Ishikawa (cell line): ENCODE data around the gene SNX13.

ENCODE experiments used
- CEBPB ChIP-seq: IDR thresholded peaks from 2 replicates; pipeline ENCODE4 v1.6.1; 2012
- CREB1 ChIP-seq: IDR thresholded peaks from 2 replicates; pipeline ENCODE4 v1.6.1; 2012; ENCODE audit warnings: low read depth
- EGR1 ChIP-seq: IDR thresholded peaks from 2 replicates; pipeline ENCODE4 v1.6.1; 2012
- EP300 ChIP-seq: IDR thresholded peaks from 2 replicates; pipeline ENCODE4 v1.6.1; 2012; ENCODE audit warnings: borderline replicate concordance
- FOXM1 ChIP-seq: IDR thresholded peaks from 2 replicates; pipeline ENCODE4 v1.6.1; 2012; ENCODE audit warnings: low read depth, borderline replicate concordance
- NFIC ChIP-seq: IDR thresholded peaks from 2 replicates; pipeline ENCODE4 v1.6.1; 2012
- RAD21 ChIP-seq: IDR thresholded peaks from 2 replicates; pipeline ENCODE4 v1.6.1; 2012; ENCODE audit warnings: low read depth
- TAF1 ChIP-seq: IDR thresholded peaks from 2 replicates; pipeline ENCODE4 v1.6.1; 2012; ENCODE audit warnings: low read depth, mild to moderate bottlenecking
- TCF12 ChIP-seq: IDR thresholded peaks from 2 replicates; pipeline ENCODE4 v1.6.1; 2012; ENCODE audit warnings: low read depth
- TEAD4 ChIP-seq: IDR thresholded peaks from 2 replicates; pipeline ENCODE4 v1.6.1; 2012
- YY1 ChIP-seq: IDR thresholded peaks from 2 replicates; pipeline ENCODE4 v1.6.1; 2012; ENCODE audit warnings: low read depth
- ZBTB7A ChIP-seq: IDR thresholded peaks from 2 replicates; pipeline ENCODE4 v1.6.1; 2012; ENCODE audit warnings: low read depth
- TF ChIP-seq, protein P1 (sequence below): IDR thresholded peaks from 2 replicates; pipeline ENCODE4 v1.6.1; 2012
- TF ChIP-seq, protein P2 (sequence below): IDR thresholded peaks from 2 replicates; pipeline ENCODE4 v1.6.1; 2012
- TF ChIP-seq, protein P3 (sequence below): IDR thresholded peaks from 2 replicates; pipeline ENCODE4 v1.6.1; 2012; ENCODE audit warnings: low read depth, mild to moderate bottlenecking

SNX13 gene

DNA sequence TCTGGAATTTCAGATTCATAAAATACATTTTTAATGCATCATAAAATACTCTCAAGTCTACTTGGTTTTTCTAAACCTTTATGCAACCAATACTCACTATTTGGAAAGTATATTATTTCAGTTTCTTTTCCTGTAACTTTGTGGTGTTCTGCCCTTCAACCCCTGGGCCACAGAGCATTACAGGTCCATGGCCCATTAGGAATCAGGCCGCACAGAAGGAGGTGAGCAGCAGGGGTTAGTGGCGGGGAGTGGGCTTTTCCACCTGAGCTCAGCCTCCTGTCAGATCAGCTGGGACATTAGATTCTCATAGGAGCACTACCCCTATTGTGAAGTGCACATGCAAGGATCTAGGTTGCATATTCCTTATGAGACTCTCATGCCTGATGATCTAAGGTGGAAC is 9.7 kb downstream of the SNX13 start:
- TF ChIP-seq, protein P1, sequence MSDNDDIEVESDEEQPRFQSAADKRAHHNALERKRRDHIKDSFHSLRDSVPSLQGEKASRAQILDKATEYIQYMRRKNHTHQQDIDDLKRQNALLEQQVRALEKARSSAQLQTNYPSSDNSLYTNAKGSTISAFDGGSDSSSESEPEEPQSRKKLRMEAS, result no peak
- no peak for TF ChIP-seq TCF12
- TF ChIP-seq ZBTB7A, result no peak
- no peak for TF ChIP-seq RAD21
- no peak for TF ChIP-seq TEAD4
- no peak for TF ChIP-seq NFIC

DNA sequence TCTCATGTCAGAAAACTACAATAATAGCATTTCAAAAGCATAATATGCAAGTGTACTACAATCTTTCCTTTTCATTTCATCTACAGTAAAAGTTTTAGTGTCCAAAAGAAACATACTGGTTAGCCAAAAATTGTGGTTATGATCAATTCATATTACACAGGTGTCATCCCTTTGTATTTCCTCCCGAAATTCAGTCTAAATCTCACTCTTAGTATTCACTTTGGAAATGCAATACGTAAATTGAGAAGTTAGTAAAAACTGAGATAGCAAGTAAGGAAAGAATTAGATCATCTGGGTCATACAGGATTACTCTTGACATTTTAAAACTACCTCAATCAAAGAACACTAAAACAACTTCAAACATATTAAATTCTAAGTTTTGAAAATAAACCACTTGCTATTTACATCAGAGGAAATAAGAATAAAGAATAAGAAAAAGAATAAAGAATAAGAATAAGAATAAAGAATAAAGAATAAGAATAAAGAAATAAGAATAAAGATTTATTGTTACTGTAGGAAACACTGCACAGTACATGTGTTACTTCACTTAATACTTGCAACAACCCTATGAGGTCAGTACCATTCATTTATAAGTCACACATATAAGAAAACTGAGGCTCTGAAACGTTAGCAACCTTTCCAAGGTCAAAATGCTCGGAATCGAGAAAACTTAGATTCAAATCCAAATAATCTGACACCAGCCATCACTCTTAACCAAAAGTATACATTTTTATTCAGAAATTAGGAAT is 10.5 kb downstream of the SNX13 start:
- TF ChIP-seq FOXM1, result no peak
- TF ChIP-seq ZBTB7A, result no peak
- no peak for TF ChIP-seq YY1
- TF ChIP-seq CREB1, result no peak
- TF ChIP-seq, protein P1, result no peak
- no peak for TF ChIP-seq EGR1
- no peak for TF ChIP-seq NFIC
- TF ChIP-seq EP300, result no peak
- no peak for TF ChIP-seq TEAD4
- TF ChIP-seq TCF12, result no peak
- no peak for TF ChIP-seq CEBPB
- TF ChIP-seq, protein P2, sequence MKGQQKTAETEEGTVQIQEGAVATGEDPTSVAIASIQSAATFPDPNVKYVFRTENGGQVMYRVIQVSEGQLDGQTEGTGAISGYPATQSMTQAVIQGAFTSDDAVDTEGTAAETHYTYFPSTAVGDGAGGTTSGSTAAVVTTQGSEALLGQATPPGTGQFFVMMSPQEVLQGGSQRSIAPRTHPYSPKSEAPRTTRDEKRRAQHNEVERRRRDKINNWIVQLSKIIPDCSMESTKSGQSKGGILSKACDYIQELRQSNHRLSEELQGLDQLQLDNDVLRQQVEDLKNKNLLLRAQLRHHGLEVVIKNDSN, result no peak
- TF ChIP-seq, protein P3, sequence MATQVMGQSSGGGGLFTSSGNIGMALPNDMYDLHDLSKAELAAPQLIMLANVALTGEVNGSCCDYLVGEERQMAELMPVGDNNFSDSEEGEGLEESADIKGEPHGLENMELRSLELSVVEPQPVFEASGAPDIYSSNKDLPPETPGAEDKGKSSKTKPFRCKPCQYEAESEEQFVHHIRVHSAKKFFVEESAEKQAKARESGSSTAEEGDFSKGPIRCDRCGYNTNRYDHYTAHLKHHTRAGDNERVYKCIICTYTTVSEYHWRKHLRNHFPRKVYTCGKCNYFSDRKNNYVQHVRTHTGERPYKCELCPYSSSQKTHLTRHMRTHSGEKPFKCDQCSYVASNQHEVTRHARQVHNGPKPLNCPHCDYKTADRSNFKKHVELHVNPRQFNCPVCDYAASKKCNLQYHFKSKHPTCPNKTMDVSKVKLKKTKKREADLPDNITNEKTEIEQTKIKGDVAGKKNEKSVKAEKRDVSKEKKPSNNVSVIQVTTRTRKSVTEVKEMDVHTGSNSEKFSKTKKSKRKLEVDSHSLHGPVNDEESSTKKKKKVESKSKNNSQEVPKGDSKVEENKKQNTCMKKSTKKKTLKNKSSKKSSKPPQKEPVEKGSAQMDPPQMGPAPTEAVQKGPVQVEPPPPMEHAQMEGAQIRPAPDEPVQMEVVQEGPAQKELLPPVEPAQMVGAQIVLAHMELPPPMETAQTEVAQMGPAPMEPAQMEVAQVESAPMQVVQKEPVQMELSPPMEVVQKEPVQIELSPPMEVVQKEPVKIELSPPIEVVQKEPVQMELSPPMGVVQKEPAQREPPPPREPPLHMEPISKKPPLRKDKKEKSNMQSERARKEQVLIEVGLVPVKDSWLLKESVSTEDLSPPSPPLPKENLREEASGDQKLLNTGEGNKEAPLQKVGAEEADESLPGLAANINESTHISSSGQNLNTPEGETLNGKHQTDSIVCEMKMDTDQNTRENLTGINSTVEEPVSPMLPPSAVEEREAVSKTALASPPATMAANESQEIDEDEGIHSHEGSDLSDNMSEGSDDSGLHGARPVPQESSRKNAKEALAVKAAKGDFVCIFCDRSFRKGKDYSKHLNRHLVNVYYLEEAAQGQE, result no peak
- TF ChIP-seq TAF1, result no peak
- TF ChIP-seq RAD21, result no peak

DNA sequence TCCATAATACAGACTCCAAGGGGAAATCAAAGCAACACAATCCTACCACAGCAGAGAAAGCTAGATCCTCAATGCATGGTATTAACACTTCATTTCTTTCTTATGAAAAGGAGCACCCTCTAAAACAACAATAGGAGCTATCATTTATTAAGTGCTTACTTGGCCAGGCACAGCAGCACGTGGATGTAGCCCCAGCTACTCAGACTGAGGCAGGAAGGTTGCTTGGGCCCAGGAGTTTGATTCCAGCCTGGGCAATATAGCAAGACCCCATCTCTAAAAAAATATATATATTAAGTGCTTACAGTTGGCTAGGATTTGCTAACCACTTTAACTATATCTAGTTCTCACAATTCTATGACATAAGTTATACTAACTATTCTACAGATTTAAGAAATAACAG is 12.2 kb downstream of the SNX13 start:
- TF ChIP-seq, protein P2, result no peak
- TF ChIP-seq TAF1, result no peak
- no peak for TF ChIP-seq CEBPB
- no peak for TF ChIP-seq EGR1
- TF ChIP-seq, protein P1, result no peak
- TF ChIP-seq ZBTB7A, result no peak
- no peak for TF ChIP-seq TEAD4
- no peak for TF ChIP-seq EP300
- TF ChIP-seq, protein P3, result no peak
- TF ChIP-seq FOXM1, result no peak
- TF ChIP-seq TCF12, result no peak
- no peak for TF ChIP-seq CREB1
- no peak for TF ChIP-seq RAD21
- TF ChIP-seq YY1, result no peak
- TF ChIP-seq NFIC, result no peak

DNA sequence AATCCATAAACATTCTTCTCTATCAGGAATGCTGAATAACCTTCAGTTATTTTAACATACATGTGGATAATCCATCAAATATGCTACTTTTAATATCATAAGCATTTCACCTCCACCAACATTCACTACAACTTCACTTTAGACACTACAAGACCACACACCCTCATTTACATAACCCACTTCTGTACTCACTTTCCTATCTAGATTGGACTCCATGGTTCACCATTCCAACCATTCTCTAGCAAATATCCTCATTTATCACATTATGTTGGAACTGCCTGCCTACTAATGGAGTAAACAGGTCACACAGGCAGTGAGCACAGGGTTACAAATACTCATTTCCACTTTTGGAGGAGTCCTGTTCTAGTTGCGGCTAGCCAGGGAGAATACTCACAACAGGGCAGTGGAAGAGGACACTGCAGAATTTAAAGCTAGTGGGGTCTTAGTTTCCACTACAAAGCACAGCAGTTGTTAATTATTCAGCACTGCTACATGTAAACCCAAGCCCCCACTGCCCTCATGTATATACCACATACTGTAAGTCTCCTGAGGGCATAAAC is 18.4 kb downstream of the SNX13 start:
- TF ChIP-seq EGR1 (no peak), CEBPB (no peak), FOXM1 (no peak), NFIC (no peak), EP300 (no peak), TAF1 (no peak), ZBTB7A (no peak), RAD21 (no peak)
- TF ChIP-seq, protein P2, result no peak
- TF ChIP-seq, protein P3, result no peak
- TF ChIP-seq, protein P1, result no peak
